ENCODE results near the gene CASP2.

Gene CASP2

GRCh38 chr7:143299346-143299745 is 11.2 kb downstream of the CASP2 start:
- DNase-seq: no peak

DNA sequence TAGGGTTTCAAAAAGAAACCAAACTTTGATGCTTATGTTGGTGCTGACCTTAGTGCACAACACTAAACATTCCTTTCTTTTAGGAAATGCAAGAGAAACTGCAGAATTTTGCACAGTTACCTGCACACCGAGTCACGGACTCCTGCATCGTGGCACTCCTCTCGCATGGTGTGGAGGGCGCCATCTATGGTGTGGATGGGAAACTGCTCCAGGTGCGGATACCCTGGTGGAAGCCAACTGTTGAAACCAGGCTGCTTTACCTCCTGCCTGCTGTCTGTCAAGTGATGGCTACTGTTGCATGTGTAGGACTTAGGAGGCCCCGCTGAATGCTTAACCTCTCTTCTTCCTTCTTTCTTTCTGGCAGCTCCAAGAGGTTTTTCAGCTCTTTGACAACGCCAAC is 11.7 kb downstream of the CASP2 start:
- DNase-seq: no peak

GRCh38 chr7:143300959-143301935 is 13.1 kb downstream of the CASP2 start:
- no peak for DNase-seq

GRCh38 chr7:143303733-143304132 is 15.6 kb downstream of the CASP2 start:
- no peak for DNase-seq

GRCh38 chr7:143304938-143305337 is 16.8 kb downstream of the CASP2 start:
- DNase-seq: no peak

- DNase-seq: no peak
These were observed 17.4 kb downstream of the CASP2 start for GRCh38 chr7:143305423-143306070.

GRCh38 chr7:143308632-143309031 is 20.5 kb downstream of the CASP2 start:
- no peak for DNase-seq

DNA sequence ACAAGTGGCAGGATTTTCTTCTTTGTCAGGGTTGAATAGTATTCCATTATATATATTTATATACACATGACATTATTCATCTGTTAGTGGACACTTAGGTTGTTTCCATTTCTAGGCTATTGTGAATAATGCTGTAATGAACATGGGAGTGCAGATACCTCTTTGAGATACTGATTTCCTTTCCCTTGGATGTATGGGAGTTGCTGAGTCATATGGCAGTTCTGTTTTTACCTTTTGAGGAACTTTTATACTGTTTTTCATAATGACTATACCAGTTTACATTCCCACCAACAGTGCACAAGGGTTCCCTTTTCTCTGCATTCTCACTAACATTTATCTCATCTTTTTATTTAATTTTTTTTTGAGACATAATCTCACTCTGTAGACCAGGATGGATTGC is 26.0 kb downstream of the CASP2 start:
- DNase-seq: no peak

DNA sequence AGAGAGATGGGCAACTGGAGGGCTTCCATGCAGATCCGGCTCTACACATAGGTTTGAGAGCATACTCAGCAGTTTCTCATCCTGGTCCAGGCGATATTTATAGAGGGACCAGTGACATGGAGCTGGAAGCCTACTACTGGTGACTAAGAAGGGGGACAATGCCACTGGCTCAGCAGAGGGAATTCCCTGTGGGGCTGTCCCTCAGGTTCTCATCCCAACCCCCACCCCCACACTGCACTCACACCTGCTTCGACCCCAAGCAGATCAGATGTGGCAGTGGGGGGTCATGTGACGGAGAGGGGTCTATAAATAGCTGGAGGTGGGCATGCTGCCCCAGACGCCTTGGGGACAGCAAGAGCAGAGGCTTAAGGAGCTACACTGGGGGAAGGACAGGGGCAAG is 27.6 kb downstream of the CASP2 start, which contains the start of gene CLCN1:
Gene CLCN1, plus strand, starts transcription at position 336 of the 400 bp plus-strand sequence. CDS start 102 bp downstream, outside the sequence.
- DNase-seq: no peak

DNA sequence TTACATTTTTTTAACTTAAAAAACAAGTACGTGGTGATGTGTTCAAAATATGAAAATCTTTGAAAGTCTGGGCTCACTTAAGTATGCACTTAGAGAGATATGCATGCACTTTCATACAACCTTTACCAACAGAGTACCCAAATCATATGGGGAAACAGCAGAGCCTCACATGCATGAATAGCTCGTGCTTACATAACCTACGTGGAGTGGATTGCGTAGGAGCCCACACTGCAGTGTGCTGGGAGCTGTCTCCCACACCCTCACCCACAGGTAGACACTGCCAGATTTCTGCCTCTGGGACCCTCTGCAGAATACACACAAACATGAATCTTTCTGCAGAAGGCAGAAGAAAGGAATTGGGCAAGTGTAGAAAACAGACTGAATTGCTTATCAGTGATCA is 28.3 kb downstream of the CASP2 start:
- DNase-seq: no peak

DNA sequence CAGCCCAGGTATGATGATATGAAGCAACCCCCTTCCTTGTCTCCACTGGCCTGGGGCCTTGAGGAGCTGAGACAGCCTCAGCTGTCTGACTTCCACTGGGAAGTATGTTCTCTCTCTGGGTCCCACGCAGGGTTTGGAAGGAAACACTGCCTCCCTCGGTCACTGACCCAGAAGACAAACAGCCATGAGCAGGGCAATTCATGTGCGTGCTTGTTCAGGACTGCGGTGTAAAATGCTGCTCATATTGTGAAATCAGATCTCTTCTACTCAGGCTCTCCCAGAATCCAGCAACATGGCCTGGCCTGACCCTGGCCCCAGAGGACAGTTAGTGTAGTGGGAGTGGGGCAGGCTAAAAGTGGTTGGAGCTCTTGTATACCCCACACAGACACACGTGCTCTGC is 30.5 kb downstream of the CASP2 start:
- DNase-seq: no peak

DNA sequence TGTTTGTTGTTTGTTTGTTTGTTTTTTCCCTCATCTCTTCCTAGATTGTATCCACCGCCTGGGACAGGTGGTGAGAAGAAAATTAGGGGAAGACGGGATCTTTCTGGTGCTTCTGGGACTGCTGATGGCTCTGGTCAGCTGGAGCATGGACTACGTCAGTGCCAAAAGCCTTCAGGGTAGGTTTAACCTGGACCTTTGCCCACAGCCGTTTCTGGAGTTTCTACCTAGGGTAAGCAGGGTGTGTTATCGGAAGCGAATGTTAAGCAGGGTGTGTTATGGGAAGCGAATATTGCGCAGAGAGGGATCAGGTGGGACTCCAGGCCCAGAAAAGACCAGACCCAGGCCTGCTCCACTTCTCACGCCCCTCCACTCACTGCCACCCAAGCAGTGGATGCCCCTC is 32.5 kb downstream of the CASP2 start:
- DNase-seq: no peak

DNA sequence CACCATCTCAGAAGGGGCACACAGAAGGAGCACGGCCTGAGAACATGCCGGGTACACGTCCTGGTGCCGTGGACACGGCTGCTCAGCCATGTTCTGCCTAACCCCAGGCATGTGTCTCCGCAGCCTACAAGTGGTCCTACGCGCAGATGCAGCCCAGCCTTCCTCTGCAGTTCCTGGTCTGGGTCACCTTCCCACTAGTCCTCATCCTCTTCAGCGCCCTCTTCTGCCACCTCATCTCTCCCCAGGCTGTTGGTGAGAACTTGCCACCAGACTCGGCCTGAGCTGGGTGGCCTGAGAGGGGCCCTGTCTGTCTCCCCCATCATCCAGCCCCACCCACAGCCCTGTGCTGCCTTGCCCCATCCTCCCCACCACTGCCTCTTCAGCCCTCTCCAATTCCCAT is 33.1 kb downstream of the CASP2 start:
- no peak for DNase-seq

- no peak for DNase-seq
These were observed 33.6 kb downstream of the CASP2 start for GRCh38 chr7:143321734-143322133.

DNA sequence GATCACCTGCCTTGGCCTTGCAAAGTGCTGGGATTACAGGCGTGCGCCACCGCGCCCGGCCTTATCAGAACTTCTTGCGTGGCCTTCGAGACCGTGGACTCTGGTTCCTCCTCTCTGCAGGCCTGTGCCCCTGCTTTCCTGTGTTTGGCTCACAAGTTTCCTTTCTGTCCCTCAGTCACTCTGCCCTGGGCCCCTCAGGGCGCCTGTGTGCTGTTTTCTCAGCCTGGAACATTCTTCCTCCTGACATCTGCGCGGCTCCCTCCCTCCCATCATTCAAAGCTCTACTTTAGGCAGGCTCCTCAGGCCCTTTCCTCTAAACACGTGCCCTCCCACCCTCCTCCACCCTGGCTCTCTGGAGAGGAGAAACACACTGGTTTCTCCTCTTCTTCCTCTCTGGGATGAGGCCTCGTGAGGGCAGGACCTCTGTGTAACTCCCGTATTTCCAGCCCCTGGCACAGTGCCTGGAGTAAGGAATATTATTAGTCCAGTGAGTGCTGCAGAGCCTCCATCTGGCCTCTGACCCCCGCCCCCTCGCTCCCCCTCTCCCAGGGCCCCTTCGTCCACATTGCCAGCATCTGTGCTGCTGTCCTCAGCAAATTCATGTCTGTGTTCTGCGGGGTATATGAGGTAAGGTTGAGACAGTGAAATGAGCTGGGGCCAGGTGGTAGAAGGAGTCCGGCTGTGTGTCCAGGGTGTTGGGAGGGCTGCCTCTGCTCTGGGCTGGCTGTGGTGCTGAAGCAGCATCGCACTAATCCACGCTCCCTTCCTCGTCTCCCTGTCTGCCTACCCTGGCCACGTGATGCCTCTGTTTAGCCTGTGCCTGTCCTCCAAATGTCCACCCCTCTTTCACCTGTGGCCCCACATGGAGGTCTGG is 34.8 kb downstream of the CASP2 start:
- DNase-seq: no peak

DNA sequence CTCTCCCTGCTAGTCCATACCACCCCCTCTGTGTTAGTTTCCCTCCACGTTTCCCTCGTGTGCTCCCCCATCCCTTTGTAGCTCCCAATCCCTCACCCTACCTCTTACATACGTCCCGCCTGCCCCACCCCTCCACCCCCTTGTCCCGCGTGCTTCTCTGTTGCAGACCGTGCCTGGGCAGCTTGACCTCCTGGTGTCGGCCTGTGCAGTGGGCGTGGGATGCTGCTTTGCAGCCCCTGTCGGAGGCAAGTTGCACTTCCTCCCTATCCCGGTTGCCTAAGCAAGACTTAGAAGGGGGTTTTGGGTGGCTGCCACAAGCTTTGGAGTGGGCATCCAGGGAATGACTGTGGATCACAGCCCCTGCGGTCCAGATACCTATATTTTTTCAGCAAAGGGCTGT is 35.5 kb downstream of the CASP2 start:
- no peak for DNase-seq

GRCh38 chr7:143325240-143325639 is 37.1 kb downstream of the CASP2 start:
- DNase-seq: no peak

DNA sequence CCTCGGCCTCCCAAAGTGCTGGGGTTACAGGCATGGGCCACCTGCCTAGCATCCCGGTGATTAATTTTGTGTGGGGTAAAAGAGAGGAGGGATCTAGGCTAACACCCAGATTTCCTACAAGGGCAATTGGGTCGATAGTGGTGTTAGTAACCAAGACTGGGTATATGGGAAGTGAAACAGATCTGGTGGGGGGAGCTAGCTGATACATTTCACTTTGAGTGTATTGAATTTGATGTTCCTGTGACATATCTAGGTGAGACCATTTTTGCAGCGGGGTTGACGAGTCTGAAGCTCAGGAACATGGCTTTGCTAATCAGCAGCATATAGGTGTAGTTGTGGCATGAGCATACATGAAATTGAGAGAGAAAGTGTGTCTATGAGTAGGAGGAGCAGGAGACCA is 39.8 kb downstream of the CASP2 start:
- no peak for DNase-seq

GRCh38 chr7:143329471-143330170 is 41.5 kb downstream of the CASP2 start:
- no peak for DNase-seq

GRCh38 chr7:143331179-143331801 is 43.1 kb downstream of the CASP2 start:
- no peak for DNase-seq

DNA sequence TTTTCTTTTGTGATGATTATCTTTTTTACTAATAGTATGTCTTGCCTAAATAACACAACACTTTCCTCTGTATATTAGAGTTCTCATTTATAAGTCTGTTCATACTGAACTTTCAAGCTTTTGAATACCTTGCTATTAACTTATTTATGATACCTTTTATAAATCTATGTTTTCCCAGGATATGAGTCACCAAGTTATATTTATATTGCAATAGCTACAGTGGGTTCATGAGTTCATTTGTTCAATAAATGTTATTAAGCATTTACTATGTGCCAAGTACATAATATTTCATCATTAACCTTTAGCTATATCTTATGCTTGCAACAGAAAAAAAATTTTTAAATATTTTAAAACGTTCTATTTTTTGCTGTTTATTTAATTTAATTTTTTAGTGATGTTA is 46.1 kb downstream of the CASP2 start:
- DNase-seq: no peak

GRCh38 chr7:143337216-143337615 is 49.1 kb downstream of the CASP2 start:
- DNase-seq: no peak
